GM10266 (cell line): ENCODE results near the gene POLL.

Experiments
- DNase-seq: peaks from one replicate; pipeline ENCODE4 v3.0.0; 2012; ENCODE audit errors: extremely low spot score
- TF ChIP-seq, protein P1 (sequence below): IDR thresholded peaks from 2 replicates; pipeline ENCODE4 v1.5.1; 2012; ENCODE audit warnings: mild to moderate bottlenecking, low read depth; ENCODE audit not compliant: control insufficient read depth, insufficient read depth; ENCODE audit errors: missing control alignments

The POLL gene

DNA sequence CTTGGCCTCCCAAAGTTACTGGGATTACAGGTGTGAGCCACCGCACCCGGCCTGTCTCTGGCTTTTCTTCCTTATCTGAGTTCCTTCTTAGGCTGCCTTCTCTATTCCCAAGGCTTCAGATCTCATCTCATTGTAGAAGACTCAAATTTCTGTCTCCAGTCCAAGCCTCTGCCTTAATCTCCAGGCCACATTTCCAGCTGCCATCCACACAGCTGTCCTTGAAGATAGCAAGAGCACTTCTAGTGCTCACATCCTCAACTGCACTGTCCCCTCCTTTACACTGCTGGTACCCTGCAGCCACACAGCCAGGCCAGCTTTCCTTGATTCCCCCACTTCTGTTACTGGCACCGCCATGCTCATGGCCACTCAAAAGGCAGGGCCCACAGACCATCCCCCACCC lies 35.6 kb downstream of the POLL start:
- TF ChIP-seq, protein P1, sequence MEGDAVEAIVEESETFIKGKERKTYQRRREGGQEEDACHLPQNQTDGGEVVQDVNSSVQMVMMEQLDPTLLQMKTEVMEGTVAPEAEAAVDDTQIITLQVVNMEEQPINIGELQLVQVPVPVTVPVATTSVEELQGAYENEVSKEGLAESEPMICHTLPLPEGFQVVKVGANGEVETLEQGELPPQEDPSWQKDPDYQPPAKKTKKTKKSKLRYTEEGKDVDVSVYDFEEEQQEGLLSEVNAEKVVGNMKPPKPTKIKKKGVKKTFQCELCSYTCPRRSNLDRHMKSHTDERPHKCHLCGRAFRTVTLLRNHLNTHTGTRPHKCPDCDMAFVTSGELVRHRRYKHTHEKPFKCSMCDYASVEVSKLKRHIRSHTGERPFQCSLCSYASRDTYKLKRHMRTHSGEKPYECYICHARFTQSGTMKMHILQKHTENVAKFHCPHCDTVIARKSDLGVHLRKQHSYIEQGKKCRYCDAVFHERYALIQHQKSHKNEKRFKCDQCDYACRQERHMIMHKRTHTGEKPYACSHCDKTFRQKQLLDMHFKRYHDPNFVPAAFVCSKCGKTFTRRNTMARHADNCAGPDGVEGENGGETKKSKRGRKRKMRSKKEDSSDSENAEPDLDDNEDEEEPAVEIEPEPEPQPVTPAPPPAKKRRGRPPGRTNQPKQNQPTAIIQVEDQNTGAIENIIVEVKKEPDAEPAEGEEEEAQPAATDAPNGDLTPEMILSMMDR, result no peak
- DNase-seq, result no peak

DNA sequence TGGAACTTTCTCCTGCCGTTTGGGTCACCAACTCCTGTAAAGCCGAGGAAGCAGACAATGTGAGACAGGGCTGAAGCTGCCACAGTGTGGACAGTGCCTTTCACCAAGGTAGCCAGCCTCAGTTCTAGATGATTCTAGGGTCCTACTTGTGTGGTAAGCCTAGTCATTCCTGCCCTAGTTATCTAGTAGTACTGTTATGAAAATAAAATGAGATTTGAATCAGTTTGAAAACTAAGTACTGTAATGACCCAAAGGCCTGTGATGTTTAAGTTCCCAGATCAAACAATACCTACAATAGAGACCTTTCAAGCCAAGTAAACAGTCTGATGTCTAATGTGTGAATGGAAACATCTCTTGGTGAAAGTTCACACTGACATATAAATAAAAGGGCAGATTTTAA lies 37.1 kb downstream of the POLL start:
- no peak for DNase-seq
- TF ChIP-seq, protein P1, result no peak

DNA sequence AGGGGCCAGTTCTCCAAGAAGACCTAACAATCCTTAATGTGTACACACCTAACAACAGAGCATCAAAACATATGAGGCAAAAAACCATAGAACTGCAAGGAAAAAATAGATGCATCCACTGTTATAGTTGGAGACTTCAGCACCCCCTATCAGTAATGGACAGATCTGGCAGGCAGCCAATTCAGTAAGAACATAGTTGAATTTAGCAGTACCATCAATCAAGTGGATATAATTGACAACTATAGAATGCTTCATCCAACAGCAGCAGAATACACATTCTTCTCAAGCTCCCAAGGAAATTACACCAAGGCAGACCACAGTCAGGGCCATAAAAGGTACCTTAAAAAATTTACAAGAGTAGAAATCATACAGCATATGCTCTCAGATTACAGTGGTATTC lies 42.2 kb downstream of the POLL start:
- no peak for DNase-seq
- TF ChIP-seq, protein P1, result no peak

DNA sequence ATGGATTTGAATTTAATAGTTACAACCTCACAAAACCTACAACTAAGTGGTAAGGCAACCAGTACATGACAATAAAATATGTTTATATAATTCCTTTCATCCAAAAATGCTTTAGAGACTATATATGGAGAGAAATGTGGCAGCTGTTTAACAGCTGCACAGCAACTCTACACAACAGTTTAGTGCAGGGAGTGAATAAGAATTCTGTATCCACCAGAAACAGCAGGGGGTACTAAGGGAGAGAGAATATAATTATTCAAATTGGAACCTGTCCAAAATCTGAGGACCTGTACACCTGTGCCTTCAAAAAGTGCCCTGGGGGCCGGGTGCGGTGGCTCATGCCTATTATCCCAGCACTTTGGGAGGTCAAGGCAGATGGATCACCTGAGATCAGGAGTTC lies 49.6 kb downstream of the POLL start:
- TF ChIP-seq, protein P1, result no peak
- no peak for DNase-seq

- TF ChIP-seq, protein P1, result peak; percentile 47
- peak; percentile 37 for DNase-seq
Measured at GRCh38 chr10:101536800-101537199, 51.3 kb downstream of the POLL start.

GRCh38 chr10:101535949-101536348 lies 52.1 kb downstream of the POLL start:
- peak; percentile 44 for DNase-seq

DNA sequence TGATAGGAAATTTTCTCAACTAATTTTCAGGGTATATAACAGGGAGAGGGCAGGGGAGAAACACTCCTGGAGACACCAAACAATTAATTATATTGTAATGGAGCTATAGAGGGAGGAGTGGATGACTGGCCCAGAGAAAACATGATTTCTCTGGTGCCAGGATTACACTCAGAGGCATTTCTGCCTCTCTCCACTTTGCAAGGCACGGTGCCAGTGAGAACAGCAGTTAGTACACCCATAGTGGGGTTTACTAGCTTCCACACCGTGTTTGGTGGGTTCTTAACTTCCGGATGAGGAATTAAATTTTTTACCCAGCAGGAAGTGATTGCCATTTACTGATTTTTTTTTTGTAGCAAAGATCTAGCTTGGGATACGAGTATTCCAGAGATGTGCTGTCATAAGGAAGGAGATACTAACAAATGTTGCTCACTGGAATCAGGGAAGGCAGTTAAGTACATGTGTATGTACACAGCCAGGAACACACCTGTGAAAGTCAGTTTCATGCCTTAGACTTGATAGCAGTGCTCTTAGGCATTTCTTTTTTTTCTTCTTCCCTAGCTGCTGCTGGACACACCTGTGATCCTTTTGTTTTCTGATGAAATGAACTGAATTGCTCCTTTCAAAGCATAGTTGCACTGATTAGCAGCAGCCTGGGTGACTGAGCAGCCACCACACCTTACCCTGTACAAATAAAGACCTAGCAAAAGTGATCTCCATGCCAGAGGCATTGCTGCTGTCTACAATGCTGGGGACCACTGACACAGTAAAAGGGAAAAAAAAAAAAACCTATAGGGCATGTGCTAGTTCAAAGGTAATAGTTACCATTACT lies 58.1 kb downstream of the POLL start:
- TF ChIP-seq, protein P1, result no peak
- DNase-seq, result no peak

More at GRCh38 chr10:101535949-101536348, 52.1 kb downstream of the POLL start:
- TF ChIP-seq, protein P1, result no peak
